Measurements from ENCODE around the gene MOV10L1. TPM values are rescaled to one million over a fixed set of nuclear protein-coding genes. Genes with fewer than 3 reads are reported as not detected.

Gene MOV10L1
- total RNA-seq, 1 donor from 2014 or later: 1.1 TPM

DNA sequence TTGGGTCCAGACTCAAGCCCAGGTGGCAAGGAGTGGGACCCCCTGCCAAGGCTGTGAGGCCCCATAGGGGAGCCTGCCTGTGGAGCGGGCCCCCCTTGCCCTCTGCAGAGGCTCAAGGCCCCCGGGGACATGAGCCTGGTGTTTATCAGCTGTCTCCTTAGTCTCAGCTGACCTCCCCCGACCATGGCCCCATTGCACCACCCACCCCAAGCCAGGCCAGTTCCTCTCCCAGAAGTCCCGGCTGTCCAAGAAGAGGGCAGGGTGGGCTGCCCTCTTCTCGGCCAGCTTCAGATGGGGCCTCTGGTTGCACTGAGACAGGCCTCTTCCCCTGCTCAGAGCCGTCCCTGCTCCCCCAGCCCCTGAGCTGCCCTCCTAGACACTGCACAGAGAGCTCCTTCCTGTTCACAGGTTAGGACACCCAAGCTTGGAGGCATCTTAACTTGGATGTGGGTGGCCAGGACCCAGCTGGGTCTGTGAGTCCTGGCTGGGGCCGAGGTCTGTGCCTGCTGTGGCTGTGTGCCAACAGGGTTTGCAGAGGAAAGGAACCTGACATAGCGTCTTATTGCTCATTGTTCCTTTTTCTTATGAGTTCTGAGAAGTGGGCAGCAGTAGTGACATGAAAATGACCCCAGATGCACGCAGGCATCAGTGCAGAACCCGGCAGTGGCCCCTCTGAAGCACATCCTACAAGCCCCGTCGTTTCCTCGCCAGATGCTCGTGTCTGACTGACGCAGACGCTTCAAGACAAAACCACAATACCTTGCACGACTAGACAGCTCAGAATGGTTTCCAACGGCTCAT, 101.3 kb downstream of the MOV10L1 start:
- TF ChIP-seq, protein P1, sequence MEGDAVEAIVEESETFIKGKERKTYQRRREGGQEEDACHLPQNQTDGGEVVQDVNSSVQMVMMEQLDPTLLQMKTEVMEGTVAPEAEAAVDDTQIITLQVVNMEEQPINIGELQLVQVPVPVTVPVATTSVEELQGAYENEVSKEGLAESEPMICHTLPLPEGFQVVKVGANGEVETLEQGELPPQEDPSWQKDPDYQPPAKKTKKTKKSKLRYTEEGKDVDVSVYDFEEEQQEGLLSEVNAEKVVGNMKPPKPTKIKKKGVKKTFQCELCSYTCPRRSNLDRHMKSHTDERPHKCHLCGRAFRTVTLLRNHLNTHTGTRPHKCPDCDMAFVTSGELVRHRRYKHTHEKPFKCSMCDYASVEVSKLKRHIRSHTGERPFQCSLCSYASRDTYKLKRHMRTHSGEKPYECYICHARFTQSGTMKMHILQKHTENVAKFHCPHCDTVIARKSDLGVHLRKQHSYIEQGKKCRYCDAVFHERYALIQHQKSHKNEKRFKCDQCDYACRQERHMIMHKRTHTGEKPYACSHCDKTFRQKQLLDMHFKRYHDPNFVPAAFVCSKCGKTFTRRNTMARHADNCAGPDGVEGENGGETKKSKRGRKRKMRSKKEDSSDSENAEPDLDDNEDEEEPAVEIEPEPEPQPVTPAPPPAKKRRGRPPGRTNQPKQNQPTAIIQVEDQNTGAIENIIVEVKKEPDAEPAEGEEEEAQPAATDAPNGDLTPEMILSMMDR (IDR thresholded peaks at IDR 0.05): no peak
- Mint-ChIP-seq H3K4me1 (ENCODE audit: low read depth) (peaks cover 17% of the 10 kb centered on the region), H3K36me3 (ENCODE audit: low read depth) (no peaks in the 10 kb centered on the region), H3K4me3 (ENCODE audit: unreplicated experiment) (no peak overlapping the region), H3K27me3 (ENCODE audit: low read depth) (no peaks in the 10 kb centered on the region), H3K27ac (ENCODE audit: unreplicated experiment) (peak overlapping the region; percentile 1), H3K9me3 (ENCODE audit: low read depth) (no peaks in the 10 kb centered on the region)
- no peak for DNase-seq (ENCODE audit: low spot score)

DNA sequence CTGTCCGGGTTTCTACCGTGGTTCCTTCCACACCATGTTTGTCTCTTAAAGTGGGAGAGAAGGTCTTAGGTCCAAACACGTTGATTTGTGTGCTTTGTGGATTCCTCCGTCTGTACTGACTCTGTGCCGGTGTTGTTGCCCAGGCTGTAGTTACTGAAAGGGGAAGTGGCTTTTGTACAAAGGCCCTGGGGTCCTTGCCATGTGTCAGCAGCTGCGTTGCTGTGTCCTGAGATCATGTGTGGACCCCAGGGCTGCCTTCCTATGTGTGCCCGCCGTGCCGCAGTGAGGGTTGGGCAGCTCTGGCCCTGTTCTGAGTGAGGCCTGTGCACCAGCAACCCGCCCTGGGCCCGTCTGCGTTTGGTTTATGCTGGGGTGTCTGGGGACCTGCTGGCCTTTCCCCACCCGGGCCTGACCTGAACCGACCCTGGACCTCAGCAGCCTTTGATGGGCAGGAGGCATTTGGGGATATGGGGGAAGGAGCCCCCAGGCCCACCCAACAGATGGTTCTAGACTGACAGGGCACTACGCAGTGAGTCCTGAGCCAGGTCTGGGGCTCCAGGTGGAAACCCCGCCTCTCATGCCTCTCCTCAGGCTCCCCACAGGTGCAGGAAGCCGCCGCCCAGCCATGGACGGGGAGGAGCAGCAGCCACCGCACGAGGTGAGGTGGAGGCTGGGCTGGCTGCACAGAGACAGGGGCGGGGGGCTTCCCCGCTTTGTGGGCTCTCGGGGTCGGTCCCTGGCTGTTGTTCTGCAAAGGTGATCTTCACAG, 102.8 kb downstream of the MOV10L1 start:
- H3K27me3 Mint-ChIP-seq (ENCODE audit: low read depth): no peaks in the 10 kb centered on the region
- TF ChIP-seq, protein P1 (IDR thresholded peaks at IDR 0.05): no peak
- H3K4me3 Mint-ChIP-seq (ENCODE audit: unreplicated experiment): no peak overlapping the region
- no peaks in the 10 kb centered on the region for H3K36me3 Mint-ChIP-seq (ENCODE audit: low read depth)
- no peak overlapping the region for H3K27ac Mint-ChIP-seq (ENCODE audit: unreplicated experiment)
- peaks cover 13% of the 10 kb centered on the region for H3K4me1 Mint-ChIP-seq (ENCODE audit: low read depth)
- no peak for DNase-seq (ENCODE audit: low spot score)
- H3K9me3 Mint-ChIP-seq (ENCODE audit: low read depth): no peaks in the 10 kb centered on the region

DNA sequence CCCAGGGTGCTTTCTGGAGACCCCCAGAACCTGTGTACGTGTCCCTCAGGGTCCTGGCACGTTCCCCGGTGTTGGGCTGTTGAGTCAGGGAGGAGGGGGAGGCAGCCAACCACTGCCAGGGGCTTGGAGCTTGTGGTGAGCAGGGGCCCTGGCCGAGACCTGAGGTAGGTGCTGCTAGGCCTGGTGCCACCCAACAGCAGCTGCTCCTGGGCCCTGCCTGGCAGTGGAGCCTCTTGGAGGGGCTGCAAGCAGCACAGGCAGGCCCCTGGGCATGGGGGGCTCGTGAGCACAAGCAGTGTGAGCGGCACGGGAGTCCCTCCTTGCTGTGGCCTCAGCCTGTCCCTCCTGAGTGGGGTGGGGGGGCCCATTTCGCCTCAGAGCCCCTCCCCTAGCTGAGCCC, 103.8 kb downstream of the MOV10L1 start:
- Mint-ChIP-seq H3K4me3 (ENCODE audit: unreplicated experiment) (no peak overlapping the region), H3K27ac (ENCODE audit: unreplicated experiment) (no peak overlapping the region), H3K9me3 (ENCODE audit: low read depth) (no peaks in the 10 kb centered on the region), H3K36me3 (ENCODE audit: low read depth) (no peaks in the 10 kb centered on the region), H3K27me3 (ENCODE audit: low read depth) (no peaks in the 10 kb centered on the region), H3K4me1 (ENCODE audit: low read depth) (peaks cover 13% of the 10 kb centered on the region)
- TF ChIP-seq, protein P1 (IDR thresholded peaks at IDR 0.05): no peak
- DNase-seq (ENCODE audit: low spot score): no peak

DNA sequence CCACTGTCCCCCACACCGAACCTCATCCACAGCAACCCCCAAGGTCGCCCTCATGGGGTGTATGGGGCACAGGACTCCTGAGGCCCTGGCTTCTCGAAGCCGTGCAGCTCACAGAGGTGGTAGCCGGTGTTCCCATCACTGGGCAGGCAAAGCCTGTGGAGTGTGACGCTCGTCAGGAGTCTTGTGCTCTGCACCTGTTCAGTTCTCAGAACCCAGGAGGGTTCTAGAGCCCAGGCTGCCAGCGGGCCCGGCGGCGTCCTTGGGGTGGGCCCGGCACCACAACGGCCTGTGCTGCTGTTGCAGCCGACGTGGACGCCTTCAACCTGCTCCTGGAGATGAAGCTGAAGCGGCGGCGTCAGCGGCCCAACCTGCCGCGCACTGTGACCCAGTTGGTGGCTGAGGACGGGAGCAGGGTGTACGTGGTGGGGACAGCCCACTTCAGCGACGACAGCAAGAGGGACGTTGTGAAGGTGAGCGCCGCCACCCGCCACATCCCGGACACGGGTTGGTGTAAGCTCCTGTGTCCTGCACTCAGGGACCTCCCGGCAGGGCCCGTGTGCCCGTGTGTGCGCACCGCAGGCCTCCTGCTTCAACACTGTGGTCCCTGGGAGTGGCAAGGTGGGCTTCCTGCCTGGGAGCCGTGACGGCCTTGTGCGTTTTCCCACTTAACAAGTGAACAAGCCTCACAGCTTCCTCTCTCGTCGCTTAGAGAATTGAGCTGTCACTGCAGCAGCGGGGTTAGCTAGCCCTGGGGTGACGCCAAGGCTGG, 104.4 kb downstream of the MOV10L1 start:
- H3K27me3 Mint-ChIP-seq (ENCODE audit: low read depth): no peaks in the 10 kb centered on the region
- H3K36me3 Mint-ChIP-seq (ENCODE audit: low read depth): no peaks in the 10 kb centered on the region
- no peak overlapping the region for H3K27ac Mint-ChIP-seq (ENCODE audit: unreplicated experiment)
- no peaks in the 10 kb centered on the region for H3K9me3 Mint-ChIP-seq (ENCODE audit: low read depth)
- H3K4me1 Mint-ChIP-seq (ENCODE audit: low read depth): peaks cover 13% of the 10 kb centered on the region
- DNase-seq (ENCODE audit: low spot score): no peak
- H3K4me3 Mint-ChIP-seq (ENCODE audit: unreplicated experiment): no peak overlapping the region
- TF ChIP-seq, protein P1 (IDR thresholded peaks at IDR 0.05): no peak

DNA sequence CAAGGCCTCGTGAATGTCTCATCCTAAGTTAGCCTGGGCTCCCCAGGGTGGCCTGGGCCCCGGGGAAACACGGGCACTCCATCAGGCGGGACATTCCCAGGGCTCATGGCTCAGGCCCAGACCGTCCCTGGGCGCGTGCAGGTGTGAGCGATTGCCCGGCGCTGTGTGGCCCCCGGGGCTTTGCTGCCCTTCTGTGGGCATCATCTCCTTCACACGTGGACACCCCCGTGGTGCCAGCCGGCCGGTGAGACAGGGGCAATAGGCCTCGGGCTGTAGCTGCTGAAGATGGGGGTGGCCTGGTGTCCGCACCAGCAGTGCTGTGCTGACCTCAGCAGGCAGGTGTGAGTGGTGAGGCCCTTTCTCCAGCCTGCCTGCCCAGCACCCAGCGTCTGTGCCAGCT, 106.5 kb downstream of the MOV10L1 start:
- Mint-ChIP-seq H3K4me3 (ENCODE audit: unreplicated experiment) (no peak overlapping the region), H3K27ac (ENCODE audit: unreplicated experiment) (no peak overlapping the region), H3K27me3 (ENCODE audit: low read depth) (no peaks in the 10 kb centered on the region), H3K36me3 (ENCODE audit: low read depth) (no peaks in the 10 kb centered on the region), H3K4me1 (ENCODE audit: low read depth) (peaks cover 11% of the 10 kb centered on the region), H3K9me3 (ENCODE audit: low read depth) (no peaks in the 10 kb centered on the region)
- no peak for DNase-seq (ENCODE audit: low spot score)
- TF ChIP-seq, protein P1 (IDR thresholded peaks at IDR 0.05): no peak
